Measurements from ENCODE around the gene CALML6.
"Not testable (repeated sequence)": the region's sequence is repeated elsewhere in the genome, so short reads cannot be mapped to it uniquely, and the experiment has no call there.

The CALML6 gene

DNA sequence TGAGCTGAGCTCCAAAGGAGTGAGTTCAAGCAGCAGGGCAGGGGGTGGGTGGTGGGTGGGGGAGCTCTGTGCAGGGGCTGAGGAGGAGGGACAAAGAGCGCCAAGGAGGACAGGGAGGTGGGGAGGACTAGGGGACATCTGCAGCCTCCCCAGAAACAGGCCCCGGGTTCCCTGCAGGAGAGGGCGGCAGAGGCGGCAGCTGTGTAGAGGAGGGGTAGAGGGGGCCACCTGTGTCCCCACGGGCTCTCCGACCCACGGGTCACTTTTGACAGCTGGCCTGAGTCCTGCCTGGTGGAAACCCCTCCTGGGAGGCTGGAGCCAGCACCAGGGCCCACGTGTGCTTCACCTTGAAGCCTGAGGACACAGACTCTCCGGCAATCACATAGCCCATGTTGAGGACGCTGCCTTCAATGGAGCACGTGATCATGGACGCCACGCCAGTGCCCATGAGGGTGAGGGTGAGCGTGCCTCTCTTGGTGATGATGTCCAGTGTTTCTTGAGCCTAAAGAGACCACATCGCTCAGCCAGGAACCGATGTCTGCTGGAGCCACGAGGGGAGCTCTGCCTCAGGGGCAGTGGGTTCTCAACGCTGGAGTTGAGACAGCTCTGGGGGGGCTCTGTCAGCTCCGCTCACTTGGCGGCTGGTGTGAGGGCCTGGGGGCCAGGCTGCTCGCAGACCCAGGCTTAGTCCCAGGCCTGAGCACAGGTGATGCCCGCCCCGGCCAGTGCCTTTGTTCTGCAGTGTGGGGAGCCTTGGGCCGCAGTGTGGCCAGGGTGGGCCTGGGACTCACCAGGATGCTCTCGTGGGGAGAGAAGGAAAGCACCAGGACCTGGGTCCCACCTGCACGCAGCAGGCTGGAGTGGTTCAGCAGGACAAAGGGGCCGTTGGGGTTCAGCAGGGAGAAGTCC, 10.6 kb downstream of the CALML6 start:
- no peak for DNase-seq

GRCh38 chr1:1926346-1926811, 11.3 kb downstream of the CALML6 start:
- no peak for DNase-seq

DNA sequence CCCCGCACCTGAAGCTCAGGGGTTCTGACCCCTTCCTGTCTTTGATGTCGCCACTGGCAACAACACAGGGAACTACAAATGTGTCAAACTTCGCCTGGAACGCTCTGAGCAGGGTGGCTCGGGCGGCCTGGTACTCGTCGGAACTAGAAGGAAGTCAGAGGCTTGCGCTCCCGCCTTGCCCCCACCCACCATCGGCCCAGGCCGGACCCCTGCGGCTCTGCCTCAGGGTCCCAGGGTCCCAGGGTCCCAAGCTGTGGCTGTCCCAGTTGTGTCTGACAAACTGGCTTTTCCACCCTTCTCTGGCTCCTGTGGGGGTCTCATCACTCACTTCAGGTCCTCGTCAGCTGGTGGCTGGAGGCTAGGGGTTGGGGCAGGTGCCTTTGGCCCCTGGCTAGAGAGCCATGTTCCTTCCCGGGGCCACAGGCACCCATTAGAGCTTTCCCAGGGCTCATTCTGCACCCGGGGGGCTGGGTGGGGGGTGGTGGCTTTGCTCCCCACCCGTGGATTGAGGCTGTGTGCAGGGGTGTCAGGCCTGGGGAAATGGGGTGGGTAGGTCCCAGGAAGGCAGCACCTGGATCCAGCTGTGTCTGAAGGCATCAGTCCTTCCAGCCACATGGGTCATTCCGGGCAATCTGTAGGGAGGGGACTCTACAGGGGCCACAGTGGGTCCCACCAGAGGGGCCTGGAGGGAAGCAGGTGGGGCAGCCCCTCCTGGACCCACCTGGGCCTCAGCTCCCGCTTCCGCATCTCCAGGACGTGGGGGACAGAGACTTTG, 12.0 kb downstream of the CALML6 start:
- DNase-seq, result no peak

DNA sequence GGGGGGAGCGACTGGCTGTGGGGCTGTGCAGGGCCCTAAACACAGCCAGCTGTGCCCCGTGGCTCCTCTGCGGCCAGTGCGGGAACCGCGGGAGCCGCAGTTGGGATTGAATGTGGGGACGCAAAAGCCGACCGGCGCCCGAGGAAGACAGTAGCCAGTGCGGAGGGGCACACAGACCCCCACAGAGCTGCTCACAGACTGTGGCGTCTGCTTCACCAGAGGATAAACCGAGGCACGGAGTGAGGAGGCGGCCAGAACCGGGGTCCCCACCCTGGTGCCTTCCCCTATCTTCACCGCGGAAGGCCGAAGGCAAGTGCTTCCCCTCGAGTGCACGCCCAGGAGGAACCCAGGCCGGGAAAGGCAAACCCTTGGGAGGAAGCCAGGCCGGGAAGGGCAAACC, 12.7 kb downstream of the CALML6 start:
- no peak for DNase-seq

DNA sequence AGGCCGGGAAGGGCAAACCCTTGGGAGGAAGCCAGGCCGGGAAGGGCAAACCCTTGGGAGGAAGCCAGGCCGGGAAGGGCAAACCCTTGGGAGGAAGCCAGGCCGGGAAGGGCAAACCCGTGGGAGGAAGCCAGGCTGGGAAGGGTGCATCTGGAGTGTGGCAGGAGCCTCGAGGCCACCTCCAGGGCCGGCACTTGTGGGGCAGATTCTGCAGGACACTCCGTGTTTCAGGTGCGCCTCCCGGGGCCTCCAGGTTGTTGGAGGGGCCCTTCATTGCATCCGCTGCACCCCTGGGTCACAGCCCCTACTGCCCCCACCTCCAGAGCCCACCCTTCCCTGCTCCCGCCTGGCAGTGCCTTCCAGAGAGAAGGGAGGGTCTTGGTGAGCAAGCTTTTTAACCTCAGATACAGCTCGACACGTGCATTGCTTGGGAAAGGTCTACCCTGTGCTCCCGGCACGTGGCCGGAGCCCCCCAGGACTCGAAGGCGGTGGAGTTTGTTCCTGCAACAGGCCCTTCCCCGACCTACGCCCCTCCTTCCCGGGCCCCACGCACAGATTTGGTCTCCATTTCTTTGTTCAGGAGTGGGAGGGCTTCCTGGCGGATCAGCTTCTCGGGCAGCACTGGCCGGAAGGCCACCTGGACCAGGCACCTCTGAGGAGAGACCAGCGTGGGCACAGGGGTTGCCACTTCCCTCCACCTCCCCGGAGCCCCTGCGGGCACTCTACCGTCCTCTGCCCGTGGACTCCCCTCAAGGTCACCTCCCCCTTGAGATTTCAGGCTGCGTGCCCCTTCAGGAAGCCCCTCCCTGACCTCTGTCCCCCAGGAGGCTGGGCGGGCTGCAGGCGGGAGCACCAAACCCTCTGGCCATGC, 13.4 kb downstream of the CALML6 start:
- no peak for DNase-seq

DNA sequence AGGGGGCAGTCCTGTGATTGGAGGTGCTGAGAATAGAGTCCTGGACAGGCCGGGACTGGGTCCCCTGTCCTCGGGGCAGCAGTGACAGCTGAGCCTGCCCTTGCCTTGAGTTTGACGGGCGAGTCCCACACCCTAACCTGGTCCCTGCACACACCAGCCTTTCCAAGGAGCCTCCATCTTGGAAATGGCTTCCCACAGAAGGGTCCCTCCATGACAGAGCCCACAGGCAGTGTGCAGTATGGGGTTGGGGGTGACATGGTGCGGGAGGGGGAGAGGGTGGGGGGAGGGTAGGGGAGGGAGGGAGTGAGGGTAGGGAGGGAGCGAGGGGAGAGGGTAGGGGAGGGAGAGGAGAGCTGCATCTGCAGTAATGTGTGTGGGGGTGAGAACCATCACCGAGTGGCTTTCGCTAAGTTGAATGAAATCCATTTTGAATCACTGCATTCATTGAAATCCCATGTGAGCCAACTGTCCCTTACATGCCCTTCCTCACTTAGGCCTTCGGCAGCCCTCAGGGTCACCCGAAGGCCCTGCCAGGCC, 14.1 kb downstream of the CALML6 start:
- no peak for DNase-seq

- DNase-seq, result no peak
These were observed 14.8 kb downstream of the CALML6 start for GRCh38 chr1:1929639-1930545.

- DNase-seq, result not testable (repeated sequence)
These were observed 19.8 kb downstream of the CALML6 start for GRCh38 chr1:1934848-1935247.

- DNase-seq, result no peak
These were observed 22.0 kb downstream of the CALML6 start for GRCh38 chr1:1937061-1937460.

GRCh38 chr1:1937549-1938275, 22.7 kb downstream of the CALML6 start:
- DNase-seq, result no peak

DNA sequence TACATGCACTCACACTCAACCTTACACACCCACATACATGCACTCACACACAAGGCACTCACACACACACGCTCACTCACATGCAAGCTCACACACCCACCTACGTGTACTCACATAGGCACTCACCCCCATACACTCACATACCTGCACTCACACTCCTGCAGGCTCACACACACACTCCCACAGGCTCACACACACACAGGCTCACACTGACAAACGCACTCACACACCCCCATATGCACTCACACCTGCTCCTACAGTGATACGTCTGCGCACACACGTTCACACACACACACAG, 23.2 kb downstream of the CALML6 start:
- DNase-seq, result no peak

DNA sequence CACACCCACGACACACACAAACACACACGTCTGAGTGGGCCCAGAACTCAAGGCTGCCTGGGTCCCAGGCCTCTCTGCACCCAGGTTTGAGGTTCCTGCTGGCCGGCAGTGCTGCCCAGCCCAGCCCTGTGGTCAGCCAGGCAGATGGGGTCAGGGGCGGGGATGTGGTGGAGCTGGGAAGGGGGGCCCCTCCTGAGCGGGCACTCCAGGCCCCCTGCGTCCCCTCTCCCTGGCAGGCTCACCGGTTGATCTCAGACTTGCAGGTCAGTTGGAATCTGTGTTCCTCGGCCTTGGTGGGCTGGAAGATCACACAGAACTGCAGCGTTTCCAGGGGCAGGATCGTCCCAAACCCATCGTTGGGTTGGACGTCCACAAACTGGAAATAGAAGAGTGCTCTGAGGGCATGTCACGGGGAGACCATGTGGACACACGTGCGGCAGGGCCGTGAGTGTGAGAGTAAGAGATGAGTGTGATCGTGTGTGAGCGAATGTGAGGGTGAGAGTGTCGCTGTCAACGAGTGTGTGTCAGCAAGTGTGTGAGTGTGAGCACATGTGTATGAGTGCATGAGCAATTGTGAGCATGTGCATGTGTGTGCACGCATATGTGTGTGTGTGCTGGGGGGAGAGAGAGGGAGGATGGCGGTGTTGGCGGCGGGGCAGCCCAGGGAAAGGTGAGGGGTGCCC, 23.7 kb downstream of the CALML6 start:
- no peak for DNase-seq

GRCh38 chr1:1939296-1940122, 24.4 kb downstream of the CALML6 start:
- no peak for DNase-seq

- no peak for DNase-seq
These were observed 25.0 kb downstream of the CALML6 start for GRCh38 chr1:1940123-1940425.

DNA sequence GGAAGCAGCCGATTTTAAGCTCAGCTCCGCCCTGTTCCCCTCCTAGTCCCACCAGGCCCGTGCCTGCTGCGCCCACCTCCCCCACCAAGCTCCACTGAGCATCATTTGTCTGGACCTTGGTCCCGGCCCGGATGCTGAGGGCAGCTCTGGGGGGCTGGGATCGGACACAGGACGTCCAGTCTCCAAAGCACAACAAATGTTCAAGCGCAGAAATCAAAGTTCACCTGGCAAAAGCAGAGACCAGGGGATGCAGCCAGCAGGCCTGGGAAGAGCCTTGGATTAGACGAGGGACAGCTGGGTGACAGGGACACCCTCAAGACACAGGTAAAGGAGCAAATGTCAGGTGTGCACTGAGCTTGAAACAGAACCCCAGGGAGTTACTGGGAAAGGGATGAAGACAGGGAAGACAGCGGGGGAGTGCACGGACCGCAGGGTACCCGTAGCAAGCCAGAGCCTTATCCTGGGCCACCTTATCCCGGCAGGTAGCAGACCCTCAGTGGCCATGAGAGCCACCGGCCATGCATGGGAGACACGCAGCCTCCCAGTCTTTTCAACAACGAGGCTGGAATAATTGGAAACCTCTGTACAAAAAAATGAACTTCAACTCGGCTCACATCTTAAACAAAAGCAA, 26.3 kb downstream of the CALML6 start:
- no peak for DNase-seq

DNA sequence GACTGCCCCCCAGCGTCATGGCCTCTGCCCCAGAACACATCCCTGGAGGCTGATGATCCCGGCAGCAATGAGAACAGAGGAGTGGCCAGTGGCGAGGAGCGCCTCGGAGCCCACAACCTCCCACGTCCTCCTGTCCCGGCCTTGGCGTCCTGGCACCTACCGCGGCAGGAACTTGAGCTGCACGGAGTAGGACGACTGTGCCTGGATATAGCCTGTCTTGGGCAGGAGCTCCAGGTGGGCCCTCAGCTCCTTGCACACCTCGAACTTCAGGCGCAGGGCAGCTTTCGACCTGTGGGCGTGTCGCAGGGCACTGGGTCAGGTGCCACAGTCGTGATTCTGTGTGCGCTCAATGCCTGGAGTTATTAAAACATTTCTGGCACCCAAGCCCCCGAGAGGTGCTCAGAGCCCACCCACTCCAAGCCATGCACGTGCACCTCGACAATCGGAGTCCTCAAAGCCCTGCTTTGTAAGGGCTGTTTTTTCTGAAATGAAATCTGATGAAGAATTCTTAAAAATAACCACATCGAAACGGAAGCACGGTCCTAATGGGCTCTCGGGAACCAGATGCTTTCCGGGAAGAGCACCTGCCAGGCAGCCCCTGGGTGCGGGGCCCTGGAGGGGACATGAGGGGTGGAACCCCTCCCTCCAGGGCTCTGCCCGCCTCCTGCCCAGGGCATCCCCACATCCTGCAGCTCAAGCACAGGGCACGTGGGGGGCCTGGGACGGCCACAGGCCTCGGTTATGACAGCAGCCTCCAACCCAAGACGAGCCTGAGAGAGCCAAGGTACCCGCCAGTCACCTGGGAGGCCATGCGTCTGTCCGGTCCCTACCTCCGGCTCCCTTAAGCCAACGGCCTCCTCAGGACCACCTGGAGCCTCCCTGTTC, 27.1 kb downstream of the CALML6 start:
- DNase-seq, result no peak

DNA sequence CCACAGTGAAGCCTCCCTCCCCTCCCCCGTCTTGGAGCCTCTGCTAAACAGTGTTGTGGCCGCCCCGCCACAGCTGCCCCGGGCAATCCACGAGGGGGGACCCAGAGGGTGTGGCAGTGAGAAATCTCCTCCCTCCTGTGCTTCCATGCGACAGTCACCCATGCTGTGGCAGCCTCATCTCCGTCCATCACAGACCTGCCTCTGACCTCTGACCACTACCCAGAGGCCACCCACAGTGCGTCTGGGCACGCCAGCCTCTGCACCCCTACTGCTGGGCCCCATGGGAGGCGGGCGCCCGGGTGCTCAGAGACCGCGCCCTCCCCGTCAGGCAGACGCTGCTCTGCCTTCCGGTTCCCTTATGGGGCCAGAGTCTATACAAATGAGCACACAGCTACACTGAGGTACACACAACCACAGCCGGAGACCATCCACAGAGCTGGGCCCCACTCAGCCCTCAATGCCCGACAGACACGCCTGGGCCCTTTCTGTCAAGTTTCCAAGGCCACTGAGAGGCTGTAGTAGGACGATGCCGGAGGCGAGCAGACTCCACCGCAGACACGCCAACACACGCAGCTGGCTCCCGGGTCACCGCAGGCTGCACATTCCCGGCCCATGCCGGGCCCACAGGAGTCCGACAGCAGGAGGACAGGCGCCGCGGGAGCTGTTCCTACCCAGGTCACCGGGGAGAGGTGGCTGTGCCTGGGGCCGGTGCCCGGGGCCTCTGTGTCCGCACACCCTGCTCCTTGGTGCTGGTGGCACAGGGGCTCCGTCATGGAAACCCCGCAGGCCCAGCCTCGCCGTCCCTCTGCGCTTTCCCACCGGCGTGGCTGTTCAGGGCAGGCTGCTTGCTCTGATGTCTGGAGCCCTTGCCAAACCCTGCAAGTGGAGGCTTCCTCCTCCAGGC, 27.9 kb downstream of the CALML6 start:
- no peak for DNase-seq

Measured in hematopoietic multipotent progenitor cell treated with erythropoietin and hydrocortisone succinate and interleukin-3 and kit ligand, for 4 days (in vitro differentiated cells).